ENCODE data around the gene DLG4. TPM values are rescaled to one million over a fixed set of nuclear protein-coding genes. Genes with fewer than 3 reads are reported as not detected.

Gene DLG4
- 4.8 to 8.2 TPM (median 6.7 TPM) in 5 replicates for total RNA-seq (2022; extraction: Qiagen RNA extraction; ENCODE audit: low read depth)

DNA sequence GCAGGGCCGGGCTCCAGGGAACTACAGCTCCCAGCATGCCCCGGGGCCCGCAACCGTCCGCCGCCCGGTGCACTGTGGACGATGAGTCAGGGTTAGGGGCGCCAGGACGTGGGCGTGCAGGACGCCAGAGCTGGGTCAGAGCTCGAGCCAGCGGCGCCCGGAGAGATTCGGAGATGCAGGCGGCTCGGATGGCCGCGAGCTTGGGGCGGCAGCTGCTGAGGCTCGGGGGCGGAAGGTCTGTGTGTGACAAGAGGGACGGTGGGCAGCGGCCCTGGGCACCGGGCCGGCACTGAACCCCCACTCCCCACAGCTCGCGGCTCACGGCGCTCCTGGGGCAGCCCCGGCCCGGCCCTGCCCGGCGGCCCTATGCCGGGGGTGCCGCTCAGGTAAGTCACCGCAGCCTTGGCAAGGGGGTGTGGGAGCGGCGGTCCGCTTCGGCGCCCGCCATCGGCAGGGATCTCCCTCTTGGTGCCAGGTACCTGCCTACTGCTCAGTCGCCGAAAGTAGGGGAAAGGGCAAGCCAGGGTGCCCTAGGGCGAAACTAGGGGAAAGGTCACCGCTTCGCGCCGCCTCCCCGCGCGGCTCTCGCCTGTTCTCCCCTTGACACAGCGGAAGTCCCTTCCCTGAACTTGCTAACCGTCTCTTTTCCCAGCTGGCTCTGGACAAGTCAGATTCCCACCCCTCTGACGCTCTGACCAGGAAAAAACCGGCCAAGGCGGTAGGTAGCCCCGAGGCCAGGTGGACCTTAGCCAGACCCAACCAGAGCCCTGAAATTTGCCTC lies at the start of gene DLG4, which contains the start of gene ACADVL:
Gene DLG4, minus strand, starts transcription at position 25 of the 781 bp plus-strand sequence.
Gene ACADVL, plus strand, starts transcription at position 127 of the 781 bp plus-strand sequence. Its CDS starts 47 bp downstream, at position 174.

DNA sequence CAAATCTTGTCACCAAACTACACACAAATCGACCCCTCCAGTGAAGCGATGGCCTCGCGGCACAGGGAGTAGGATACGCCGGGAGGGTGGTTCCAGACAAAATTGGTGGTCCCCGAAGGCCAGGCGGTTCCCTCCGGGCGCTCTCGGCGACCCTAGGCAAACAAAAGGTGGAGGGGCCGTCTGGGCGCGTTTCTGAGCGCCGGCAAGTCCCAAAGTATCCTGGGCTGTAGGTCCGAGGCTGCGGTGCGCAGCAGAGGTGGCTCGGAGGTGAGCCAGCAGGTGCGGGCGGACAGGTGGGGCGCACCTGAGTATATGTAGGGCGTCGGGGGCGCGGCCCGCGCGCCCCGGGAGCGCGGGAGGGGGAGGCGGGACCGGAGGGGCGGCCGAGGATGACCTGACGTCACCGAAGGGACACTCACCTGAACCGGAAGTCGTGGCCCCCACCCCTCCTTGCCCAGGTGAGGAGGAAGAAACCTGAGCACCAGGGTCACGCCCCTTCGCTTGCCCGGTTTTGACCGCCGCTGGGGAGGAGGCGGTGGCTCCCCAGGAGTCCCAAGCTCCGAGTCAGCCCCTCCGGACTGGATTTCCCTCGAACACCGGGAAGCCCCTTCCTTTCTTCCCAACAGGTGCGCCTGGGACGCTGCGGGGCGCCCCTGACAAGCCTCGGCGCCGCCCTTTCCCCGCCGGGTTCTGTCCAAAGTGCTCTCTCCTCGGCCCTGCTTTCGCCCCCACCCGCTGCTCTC lies 42.7 kb upstream of the DLG4 start, which contains the start of gene CLDN7:
Gene CLDN7, minus strand, starts transcription at position 287 of the 743 bp plus-strand sequence. CDS start 435 bp downstream, outside the sequence.

DNA sequence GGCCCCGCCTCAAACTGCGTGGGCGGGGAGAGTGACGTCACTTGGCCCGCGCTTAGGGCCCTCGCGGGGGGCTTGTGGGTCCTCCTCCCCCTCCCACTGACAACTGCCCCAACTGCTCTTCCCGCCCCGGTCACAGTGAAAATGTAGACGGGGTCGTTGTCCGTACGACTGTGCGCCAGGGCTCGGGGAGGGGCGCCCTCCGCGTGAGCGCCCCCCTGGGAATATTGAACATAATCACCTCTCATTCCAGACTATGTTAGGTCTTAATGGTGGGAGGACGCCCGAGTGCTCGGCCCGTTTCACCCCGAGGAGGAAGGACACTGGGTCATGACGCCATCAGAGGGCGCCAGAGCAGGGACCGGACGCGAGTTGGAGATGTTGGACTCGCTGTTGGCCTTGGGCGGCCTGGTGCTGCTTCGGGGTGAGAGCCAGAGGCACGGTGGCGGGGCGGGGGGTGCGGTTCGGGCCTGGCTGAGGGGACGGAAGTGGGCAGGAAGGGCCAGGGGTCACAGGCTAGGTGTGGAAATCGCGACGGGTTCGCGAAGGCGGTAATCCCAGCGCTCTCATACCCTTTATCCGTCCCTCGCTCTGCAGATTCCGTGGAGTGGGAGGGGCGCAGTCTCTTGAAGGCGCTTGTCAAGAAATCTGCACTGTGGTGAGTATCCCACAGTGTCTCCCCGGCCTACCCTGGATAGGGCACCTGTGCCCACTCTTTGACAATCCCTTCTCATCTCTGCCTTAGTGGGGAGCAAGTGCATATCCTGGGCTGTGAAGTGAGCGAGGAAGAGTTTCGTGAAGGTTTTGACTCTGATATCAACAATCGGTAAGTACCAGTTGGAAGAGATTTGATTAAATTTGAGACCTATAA lies 32.8 kb upstream of the DLG4 start, which contains the start of gene ELP5:
Gene ELP5, plus strand, starts transcription at position 40 of the 868 bp plus-strand sequence. Its CDS starts 336 bp downstream, at position 376.

DNA sequence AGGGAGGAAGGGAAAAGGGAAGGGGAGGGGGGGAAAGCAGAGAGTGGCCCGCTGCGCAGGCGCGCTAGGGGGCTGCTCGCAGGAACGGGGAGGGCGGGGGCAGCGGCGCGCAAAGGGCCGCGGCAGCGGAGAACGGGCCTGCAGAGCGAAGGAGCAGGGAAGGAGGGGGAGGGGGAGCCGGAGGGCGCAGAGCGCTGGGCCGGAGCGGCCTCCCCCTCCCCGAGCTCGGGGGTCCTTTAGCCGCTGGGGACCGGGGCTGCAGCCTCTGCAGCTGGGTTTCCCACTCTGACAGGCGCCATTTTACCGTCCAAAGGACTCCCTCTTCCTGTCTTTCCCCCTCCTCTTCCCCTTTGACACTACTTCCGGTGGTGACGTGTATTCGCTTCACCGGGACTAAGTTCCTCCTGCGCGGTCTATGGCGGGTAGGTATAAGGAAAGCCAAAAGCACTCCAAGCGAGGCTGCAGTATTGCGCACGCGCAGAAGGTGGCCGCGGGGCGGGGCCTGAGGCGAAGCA lies 32.1 kb upstream of the DLG4 start, which contains the start of gene CTDNEP1:
Gene CTDNEP1, minus strand, starts transcription at position 74 of the 515 bp plus-strand sequence. CDS start 438 bp downstream, outside the sequence.

DNA sequence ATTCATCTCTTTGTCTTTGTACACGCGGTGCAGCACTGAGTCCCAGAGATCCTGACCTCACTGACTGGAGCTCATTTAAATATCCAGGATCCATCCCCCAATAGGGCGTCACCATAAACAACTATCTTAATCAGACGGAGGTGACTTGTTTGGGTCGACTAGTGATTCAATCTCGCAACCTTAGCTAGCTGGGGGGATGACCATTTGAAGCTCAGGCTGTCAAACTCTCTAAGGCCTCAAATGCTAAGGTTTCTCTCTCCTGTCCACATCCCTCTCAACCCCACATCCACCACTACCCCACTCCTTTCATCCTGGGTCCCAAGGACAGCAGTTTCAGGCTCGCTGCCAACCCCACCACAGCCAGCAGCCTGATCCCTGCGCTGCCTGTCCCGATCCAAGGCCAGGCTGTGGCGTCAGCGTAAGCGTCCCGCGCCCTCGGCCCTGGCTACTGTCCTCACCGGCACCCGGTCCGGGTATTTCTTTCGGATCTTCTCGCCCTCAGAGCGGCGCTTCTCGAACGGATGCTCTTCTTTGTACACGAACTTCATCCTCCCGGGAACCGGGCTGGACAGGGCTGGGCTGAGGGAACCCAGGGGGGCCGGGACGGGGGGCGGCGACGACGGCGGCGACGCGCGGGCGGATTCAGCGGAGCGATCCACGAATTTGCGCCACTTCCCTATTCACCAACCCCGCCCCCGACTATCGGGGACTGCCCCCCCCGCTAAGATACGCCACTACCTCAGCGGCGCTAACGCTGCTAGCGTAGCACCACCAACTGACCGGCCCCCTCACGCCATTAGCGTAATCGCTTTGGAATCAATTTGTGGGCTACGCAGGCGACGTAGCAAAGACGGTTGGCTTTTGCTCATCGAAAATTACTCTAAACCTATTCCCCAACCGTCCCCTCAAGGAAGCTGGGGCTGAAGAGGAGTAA lies 22.4 kb upstream of the DLG4 start, which contains the start of gene GABARAP:
Gene GABARAP, minus strand, starts transcription at position 667 of the 934 bp plus-strand sequence. Its CDS starts 119 bp downstream, at position 548.

DNA sequence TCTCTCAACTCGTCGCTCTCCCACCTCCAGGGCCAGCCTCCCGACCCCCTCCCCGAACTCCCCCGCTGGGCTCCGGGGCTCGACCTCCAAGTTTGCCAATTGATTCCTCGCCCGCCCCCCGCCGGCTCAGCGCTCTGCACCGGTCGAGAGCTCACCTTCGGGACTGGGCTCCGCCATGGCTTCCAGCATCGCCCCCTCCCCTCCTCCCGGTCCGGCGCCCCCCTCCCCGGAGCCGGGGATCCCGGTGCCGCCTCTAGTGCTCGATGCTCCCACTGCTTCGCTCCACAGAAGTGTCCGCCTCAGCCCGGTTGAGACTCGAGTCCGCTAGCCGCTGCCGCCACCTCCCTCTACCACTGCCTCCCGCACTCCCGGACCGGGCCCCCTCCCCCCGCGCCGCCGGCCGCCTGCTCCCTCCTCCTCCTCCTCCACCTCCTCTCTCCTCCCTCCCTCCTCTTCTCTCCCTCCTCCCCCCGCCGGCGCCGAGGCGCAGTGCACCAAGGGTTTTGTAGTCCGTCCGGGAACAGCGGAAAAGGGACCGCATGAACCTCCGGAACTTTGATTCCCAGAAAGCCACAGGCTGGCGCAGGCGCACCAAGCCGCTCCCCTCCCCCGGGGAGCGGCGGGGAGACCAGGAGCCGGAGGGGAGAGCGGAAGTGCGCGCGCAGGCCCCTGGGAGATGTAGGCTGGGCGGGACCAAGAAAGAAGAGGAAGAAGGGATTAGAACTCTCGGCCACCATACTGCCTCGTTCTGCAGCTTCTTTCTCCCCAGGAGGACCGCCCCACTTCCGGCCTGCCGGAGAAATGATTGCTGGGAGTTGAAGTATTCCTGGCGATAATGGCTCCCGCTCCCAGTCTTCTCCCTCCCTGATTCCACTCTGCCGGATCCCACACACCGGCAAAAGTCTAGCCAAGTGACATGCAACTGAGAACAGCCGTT lies 19.7 kb upstream of the DLG4 start, which contains the start of gene PHF23:
Gene PHF23, minus strand, starts transcription at position 367 of the 937 bp plus-strand sequence. Its CDS starts 178 bp downstream, at position 189.

DNA sequence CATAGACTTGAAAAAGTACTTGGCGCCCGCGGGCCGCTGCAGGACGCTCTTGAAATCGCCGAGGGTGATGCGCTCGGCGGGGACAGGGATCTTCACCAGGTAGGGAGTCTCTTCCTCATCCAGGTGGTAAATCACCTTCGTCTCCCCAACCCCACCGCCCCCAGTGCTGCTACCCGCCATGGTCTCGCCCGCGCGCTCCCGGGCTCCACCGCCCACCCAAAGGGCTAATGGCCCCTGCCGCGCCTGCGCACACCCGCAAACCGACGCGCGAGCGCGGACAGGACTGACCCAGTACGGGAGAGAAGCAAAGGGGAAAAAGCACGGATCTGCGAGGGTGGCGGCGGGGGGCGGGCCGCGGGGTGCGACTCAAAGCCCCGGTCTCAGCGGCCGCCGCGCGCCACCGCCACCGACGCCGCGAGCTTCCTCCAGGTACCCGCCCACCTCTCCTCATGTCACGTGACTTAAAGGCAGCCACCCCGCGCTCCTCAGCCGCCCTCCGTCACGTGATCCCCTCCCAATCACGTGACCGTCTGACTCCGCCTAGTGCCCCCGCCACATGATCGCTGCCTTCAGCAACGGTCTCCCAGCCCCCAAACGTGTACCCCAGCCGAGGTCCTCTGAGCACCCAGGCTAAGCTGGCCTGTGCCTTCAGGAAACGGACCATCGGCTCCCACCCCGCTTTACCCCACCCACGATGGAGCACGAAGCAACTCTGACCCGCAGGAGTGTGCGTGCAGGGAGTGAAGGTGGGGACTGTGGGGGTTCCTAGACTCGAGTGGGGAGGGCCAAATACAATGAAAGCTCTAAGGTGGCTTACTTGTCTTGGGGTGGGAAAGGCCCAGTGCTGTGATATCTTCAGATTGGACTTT lies 14.7 kb upstream of the DLG4 start, which contains the start of gene DVL2:
Gene DVL2, minus strand, starts transcription at position 435 of the 869 bp plus-strand sequence. Its CDS starts 255 bp downstream, at position 180.

DNA sequence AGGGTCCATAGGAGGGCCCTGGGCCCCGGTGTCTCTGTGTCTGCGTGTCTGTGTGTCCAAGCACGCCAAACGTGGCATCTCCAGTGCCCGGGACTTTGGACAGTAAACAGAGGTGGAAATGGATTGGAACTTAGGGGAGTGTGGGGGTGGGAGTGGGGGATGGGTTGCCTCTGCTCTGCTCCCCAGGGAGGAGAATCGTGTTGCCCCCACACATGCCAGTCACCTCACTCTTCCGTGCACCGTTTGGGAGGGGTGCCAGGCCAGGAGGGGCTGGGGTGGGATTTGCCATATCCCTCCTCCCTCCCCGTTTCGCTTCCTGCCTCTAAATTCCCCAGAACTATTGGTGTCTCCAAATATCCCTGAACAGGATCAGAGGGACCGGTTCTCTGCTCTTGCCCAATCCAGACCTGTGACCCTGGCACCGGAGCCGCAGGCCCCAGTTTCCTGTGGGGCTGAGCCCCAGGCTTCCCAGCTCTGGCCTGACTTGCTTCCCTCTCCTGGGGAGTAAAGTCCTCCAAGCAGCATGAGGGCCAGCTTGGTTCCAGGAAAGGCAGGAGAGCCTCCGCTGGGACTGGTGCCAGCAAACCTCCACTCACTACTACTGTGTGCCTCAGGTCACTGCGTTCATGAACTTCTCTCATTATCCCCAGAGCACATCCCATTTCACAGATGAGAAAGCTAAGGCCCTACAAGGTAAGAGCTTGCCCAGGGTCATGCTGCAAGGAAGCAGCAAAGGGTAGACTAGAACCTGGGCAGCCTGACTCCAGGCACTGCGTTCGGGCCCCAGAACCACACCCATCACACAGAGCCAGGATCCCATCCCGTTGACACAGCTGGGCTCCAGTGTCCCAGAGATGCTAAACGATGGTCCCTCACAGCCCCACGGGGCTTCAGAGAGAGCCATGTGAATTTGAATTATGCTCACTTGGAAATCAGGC lies 40.0 kb downstream of the DLG4 start, which contains the start of gene ASGR1:
Gene ASGR1, minus strand, starts transcription at position 54 of the 938 bp plus-strand sequence. CDS start 807 bp downstream, outside the sequence.

Other genes with a start within 250 kb of the DLG4 start
- gene ALOX12, start 223.8 kb downstream of the DLG4 start, total RNA-seq (2022; extraction: Qiagen RNA extraction; ENCODE audit: low read depth): not detected in 5 replicates
- 431 to 509 TPM (median 449 TPM) in 5 replicates for gene RNASEK, start 207.2 kb downstream of the DLG4 start, total RNA-seq (2022; extraction: Qiagen RNA extraction; ENCODE audit: low read depth)
- gene BCL6B, start 196.8 kb downstream of the DLG4 start, total RNA-seq (2022; extraction: Qiagen RNA extraction; ENCODE audit: low read depth): not detected in 5 replicates
- 6.9 to 9.1 TPM (median 8.2 TPM) in 5 replicates for gene SLC16A13, start 183.8 kb downstream of the DLG4 start, total RNA-seq (2022; extraction: Qiagen RNA extraction; ENCODE audit: low read depth)
- gene SLC16A11, start 175.7 kb downstream of the DLG4 start, total RNA-seq (2022; extraction: Qiagen RNA extraction; ENCODE audit: low read depth): not detected in 5 replicates
- gene CLEC10A, start 139.6 kb downstream of the DLG4 start, total RNA-seq (2022; extraction: Qiagen RNA extraction; ENCODE audit: low read depth): not detected in 5 replicates
- gene ASGR2, start 105.0 kb downstream of the DLG4 start, total RNA-seq (2022; extraction: Qiagen RNA extraction; ENCODE audit: low read depth): 0.10 to 0.35 TPM in 2 of 5 replicates, not detected in the others
- 0.78 to 1.4 TPM (median 0.87 TPM) in 5 replicates for gene ASGR1, start 40.5 kb downstream of the DLG4 start, total RNA-seq (2022; extraction: Qiagen RNA extraction; ENCODE audit: low read depth)
- 328 to 426 TPM (median 419 TPM) in 5 replicates for gene ACADVL, start 102 bp upstream of the DLG4 start, total RNA-seq (2022; extraction: Qiagen RNA extraction; ENCODE audit: low read depth)
- gene DVL2, start 14.7 kb upstream of the DLG4 start, total RNA-seq (2022; extraction: Qiagen RNA extraction; ENCODE audit: low read depth): 31.8 to 38.4 TPM (median 37.3 TPM) in 5 replicates
- 80.8 to 113 TPM (median 94.7 TPM) in 5 replicates for gene PHF23, start 19.6 kb upstream of the DLG4 start, total RNA-seq (2022; extraction: Qiagen RNA extraction; ENCODE audit: low read depth)
- gene GABARAP, start 22.6 kb upstream of the DLG4 start, total RNA-seq (2022; extraction: Qiagen RNA extraction; ENCODE audit: low read depth): 629 to 795 TPM (median 688 TPM) in 5 replicates
- 209 to 247 TPM (median 236 TPM) in 5 replicates for gene CTDNEP1, start 31.9 kb upstream of the DLG4 start, total RNA-seq (2022; extraction: Qiagen RNA extraction; ENCODE audit: low read depth)
- gene ELP5, start 32.4 kb upstream of the DLG4 start, total RNA-seq (2022; extraction: Qiagen RNA extraction; ENCODE audit: low read depth): 124 to 134 TPM (median 126 TPM) in 5 replicates
- gene CLDN7, start 42.6 kb upstream of the DLG4 start, total RNA-seq (2022; extraction: Qiagen RNA extraction; ENCODE audit: low read depth): 1.7 to 2.5 TPM (median 2.1 TPM) in 5 replicates
- gene SLC2A4, start 61.9 kb upstream of the DLG4 start, total RNA-seq (2022; extraction: Qiagen RNA extraction; ENCODE audit: low read depth): 0.17 to 0.64 TPM (median 0.45 TPM) in 5 replicates
- gene YBX2, start 74.8 kb upstream of the DLG4 start, total RNA-seq (2022; extraction: Qiagen RNA extraction; ENCODE audit: low read depth): 0.22 to 0.91 TPM (median 0.52 TPM) in 5 replicates
- 1,622 to 1,789 TPM (median 1,677 TPM) in 5 replicates for gene EIF5A, start 87.8 kb upstream of the DLG4 start, total RNA-seq (2022; extraction: Qiagen RNA extraction; ENCODE audit: low read depth)
- gene GPS2, start 95.5 kb upstream of the DLG4 start, total RNA-seq (2022; extraction: Qiagen RNA extraction; ENCODE audit: low read depth): 84.7 to 101 TPM (median 95.3 TPM) in 5 replicates
- 25.3 to 31.6 TPM (median 30.1 TPM) in 5 replicates for gene NEURL4, start 109.5 kb upstream of the DLG4 start, total RNA-seq (2022; extraction: Qiagen RNA extraction; ENCODE audit: low read depth)
- 1.7 to 5.4 TPM (median 3.1 TPM) in 5 replicates for gene ACAP1, start 116.7 kb upstream of the DLG4 start, total RNA-seq (2022; extraction: Qiagen RNA extraction; ENCODE audit: low read depth)
- 9.4 to 13.4 TPM (median 10.7 TPM) in 5 replicates for gene KCTD11, start 132.3 kb upstream of the DLG4 start, total RNA-seq (2022; extraction: Qiagen RNA extraction; ENCODE audit: low read depth)
- gene TMEM95, start 135.3 kb upstream of the DLG4 start, total RNA-seq (2022; extraction: Qiagen RNA extraction; ENCODE audit: low read depth): not detected in 5 replicates
- gene TNK1, start 161.3 kb upstream of the DLG4 start, total RNA-seq (2022; extraction: Qiagen RNA extraction; ENCODE audit: low read depth): 1.4 to 2.0 TPM (median 1.5 TPM) in 5 replicates
- gene PLSCR3, start 174.7 kb upstream of the DLG4 start, total RNA-seq (2022; extraction: Qiagen RNA extraction; ENCODE audit: low read depth): 38.1 to 44.3 TPM (median 41.3 TPM) in 5 replicates
- gene TMEM256, start 184.3 kb upstream of the DLG4 start, total RNA-seq (2022; extraction: Qiagen RNA extraction; ENCODE audit: low read depth): 202 to 227 TPM (median 216 TPM) in 5 replicates
- gene NLGN2, start 188.0 kb upstream of the DLG4 start, total RNA-seq (2022; extraction: Qiagen RNA extraction; ENCODE audit: low read depth): 13.2 to 18.5 TPM (median 17.1 TPM) in 5 replicates
- gene SPEM1, start 200.5 kb upstream of the DLG4 start, total RNA-seq (2022; extraction: Qiagen RNA extraction; ENCODE audit: low read depth): 0.14 TPM in 1 of 5 replicates, not detected in the others
- 0.14 TPM in 1 of 5 replicates, not detected in the others for gene SPEM2, start 205.8 kb upstream of the DLG4 start, total RNA-seq (2022; extraction: Qiagen RNA extraction; ENCODE audit: low read depth)
- gene SPEM3, start 209.0 kb upstream of the DLG4 start, total RNA-seq (2022; extraction: Qiagen RNA extraction; ENCODE audit: low read depth): not detected in 5 replicates
- 10.2 to 13.7 TPM (median 12.1 TPM) in 5 replicates for gene TMEM102, start 215.6 kb upstream of the DLG4 start, total RNA-seq (2022; extraction: Qiagen RNA extraction; ENCODE audit: low read depth)
- 0.43 to 1.3 TPM (median 1.1 TPM) in 5 replicates for gene FGF11, start 219.7 kb upstream of the DLG4 start, total RNA-seq (2022; extraction: Qiagen RNA extraction; ENCODE audit: low read depth)
- 7.3 to 11.0 TPM (median 9.1 TPM) in 5 replicates for gene CHRNB1, start 225.2 kb upstream of the DLG4 start, total RNA-seq (2022; extraction: Qiagen RNA extraction; ENCODE audit: low read depth)